Dedifferentiated amniotic fluid mesenchymal stem cell (primary cell): ENCODE results near the gene TMEM125.

Experiments used
- DNase-seq: peaks from one replicate; pipeline ENCODE4 v3.0.0-alpha.2; 2016; ENCODE audit errors: extremely low spot score

Gene TMEM125

DNA sequence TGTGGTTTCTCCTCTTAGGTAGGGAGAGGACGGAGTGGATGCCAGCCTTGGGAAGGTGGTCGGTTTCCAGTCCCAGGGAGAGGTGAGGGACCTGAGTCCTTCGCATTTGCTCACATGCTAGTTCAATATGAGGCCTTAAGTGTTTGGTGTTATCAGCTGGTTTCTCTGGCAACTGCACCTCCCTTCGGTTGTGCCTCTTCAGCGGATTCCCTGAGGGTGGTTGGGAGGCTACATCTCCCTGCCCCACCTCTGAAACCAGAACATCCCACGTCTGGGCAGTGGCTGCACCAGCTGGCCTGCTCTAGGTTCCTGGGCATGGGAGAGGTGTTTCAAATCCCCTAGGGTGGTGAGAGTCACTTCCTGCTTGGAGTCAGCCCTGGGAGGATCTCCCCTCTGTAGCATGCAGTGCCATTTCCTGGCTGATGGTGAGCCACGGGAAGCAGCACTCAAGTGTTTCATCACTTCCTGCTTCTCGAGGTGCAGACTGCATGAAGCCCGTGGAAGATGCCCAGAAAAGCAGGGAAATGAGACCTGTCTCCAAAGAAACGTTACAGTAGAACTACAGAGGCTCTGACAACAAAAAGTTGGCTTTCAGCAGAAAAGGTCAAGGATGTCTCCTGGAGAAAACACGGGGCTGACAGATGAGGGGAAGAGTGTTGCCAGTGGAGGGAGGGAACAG, 4.5 kb downstream of the TMEM125 start:
- no peak for DNase-seq

- DNase-seq = no peak
These were observed 5.0 kb downstream of the TMEM125 start for GRCh38 chr1:43274804-43275180.

- no peak for DNase-seq
These were observed 6.2 kb downstream of the TMEM125 start for GRCh38 chr1:43275826-43276620.

- no peak for DNase-seq
These were observed 6.9 kb downstream of the TMEM125 start for GRCh38 chr1:43276673-43277072.

- no peak for DNase-seq
These were observed 7.5 kb downstream of the TMEM125 start for GRCh38 chr1:43277116-43277876.

DNA sequence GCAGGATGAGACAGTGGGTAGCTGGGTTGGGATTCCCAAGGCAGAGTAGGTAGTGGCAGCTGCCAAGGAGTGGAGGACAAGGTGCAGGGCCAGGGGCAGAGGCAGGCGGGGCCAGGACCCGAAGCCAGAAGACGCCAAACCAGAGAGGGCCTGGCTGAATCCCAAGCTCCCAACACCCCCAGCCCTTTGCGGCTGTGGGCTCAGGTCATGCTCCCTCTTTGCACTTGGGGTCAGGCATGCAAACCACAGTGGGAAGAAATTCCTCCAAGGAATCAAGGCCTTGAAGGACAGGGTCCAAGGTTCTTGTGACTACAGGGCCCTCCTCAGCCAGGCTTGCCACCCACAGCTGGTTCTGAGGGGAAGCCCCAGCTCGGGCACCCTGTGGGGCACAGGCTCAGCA, 9.4 kb downstream of the TMEM125 start:
- no peak for DNase-seq

GRCh38 chr1:43279666-43280065, 9.9 kb downstream of the TMEM125 start:
- DNase-seq = no peak

GRCh38 chr1:43280692-43281091, 10.9 kb downstream of the TMEM125 start:
- no peak for DNase-seq

- DNase-seq = no peak
These were observed 12.7 kb downstream of the TMEM125 start for GRCh38 chr1:43282220-43283195.

DNA sequence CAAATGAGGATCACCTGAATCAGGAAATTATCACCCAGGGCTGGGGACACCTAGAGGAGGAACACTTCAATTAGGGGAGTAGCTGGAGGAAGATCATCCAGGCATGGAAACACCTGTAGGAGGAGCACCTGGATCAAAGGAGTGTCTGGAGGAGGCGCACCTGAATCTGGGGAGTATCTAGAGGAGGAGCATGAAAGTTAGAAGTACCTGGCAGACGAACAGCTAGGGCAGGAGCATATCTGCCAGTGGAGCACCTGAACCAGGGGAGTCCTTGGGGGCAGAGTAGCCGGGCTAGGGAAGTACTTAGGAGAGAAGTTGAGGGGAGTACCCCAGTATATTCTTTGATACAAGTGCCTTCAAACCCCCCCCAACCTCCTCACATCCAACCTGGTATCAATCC, 14.3 kb downstream of the TMEM125 start:
- no peak for DNase-seq

- no peak for DNase-seq
These were observed 14.8 kb downstream of the TMEM125 start for GRCh38 chr1:43284546-43285110.

- no peak for DNase-seq
These were observed 15.6 kb downstream of the TMEM125 start, which contains the start of gene C1orf210 for GRCh38 chr1:43285269-43285990. TSS of gene C1orf210 (minus strand) at chr1:43285581. CDS start at chr1:43283270, 2,311 bp downstream.

GRCh38 chr1:43286115-43286514, 16.3 kb downstream of the TMEM125 start:
- DNase-seq = no peak

- no peak for DNase-seq
These were observed 16.8 kb downstream of the TMEM125 start for GRCh38 chr1:43286533-43286932.

- DNase-seq = no peak
These were observed 18.4 kb downstream of the TMEM125 start for GRCh38 chr1:43288058-43288784.

DNA sequence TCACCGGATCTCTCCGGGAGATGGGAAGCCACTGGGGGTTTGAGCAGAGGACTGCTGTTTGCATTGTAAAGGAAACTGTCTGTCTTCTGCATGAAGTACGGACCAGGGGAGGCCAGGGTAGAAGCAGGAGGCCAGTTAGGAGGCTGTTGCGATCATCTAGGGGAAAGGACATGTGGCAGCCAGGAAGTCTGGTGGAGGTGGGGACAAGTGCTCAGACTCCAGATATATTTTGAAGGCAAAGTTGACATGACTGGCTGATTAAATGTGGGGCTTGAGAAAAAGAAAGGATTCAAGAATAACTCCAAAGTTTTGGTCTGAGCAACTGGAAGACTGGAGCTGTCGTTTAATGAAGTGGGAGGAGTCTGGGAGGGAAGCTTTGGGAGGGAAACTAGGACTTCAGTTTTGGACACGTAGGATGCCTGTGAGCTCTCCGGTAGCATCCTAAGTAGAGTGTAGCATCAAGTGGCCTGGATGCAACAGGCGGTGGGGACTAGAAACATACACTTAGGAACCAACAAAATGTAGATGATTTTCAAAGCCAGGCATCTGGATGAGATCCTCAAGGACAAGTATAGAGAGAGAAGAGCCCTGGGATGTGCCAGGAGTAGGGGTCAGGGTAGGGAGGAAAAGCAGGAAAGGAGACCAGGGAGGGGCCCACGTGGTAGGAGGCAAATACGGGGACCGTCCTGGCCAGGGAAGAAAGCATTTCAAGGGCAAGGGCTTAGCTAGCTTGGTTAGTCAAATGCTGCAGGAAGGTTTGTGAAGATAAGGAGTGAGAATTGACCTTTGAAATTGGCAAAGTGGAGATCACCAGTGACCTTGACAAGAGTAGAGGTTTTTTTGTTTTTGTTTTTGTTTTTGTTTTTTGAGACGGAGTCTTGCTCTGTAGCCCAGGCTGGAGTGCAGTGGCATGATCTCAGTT, 19.3 kb downstream of the TMEM125 start:
- DNase-seq = no peak

DNA sequence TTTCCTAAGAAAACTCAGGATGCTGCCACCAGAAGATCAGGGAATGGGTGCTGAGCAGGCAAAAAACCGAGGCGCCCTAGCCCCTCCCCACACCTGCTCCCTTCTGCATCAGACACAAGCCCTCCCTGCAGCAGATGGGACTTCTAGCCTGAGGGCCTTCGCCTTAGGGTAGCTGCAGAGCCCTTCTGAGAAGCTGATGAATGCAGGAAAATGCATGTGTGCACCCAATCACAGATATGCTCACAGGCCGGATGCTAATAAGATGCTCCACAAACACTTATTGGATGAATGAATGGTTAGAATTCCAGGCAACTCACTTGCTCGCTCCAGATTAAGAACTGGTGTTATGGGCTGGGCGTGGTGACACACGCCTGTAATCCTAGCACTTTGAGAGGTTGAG, 22.4 kb downstream of the TMEM125 start:
- DNase-seq = no peak

DNA sequence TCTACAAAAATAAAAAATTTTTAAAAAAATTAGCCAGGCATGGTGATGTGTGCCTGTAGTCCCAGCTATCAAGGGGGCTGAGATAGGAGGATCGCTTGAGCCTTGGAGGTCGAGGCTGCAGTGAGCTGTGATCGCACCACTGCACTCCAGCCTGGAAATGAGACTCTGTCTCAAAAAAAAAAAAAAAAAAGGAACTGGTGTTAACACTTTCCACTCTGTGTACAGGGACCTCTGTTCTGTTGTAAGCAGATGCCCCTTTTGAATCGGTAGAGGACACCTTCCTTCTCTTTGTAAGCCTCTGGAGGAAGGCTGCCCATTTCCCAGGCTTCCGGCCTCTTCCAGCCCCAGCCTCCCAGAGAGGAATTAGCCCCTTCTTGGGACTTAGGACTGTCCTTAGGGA, 22.9 kb downstream of the TMEM125 start:
- no peak for DNase-seq

DNA sequence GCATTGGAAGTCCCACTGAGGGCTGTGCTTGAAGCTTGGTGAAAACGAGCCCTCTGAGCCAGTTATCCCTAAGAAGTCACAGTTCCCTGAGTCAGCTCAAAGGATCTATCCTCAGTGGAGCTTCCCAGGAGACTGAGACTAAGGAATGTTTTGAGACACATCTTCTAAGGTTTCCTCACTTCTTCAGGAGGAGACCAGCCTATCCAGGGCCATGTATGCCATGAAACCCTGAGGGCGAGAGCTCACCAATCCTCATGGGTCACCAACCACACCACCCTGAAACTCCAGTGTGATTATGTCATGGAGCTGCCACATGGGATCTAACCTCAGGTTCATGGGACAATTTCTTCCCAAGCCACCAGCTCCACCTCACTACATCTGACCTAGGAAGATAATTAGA, 23.4 kb downstream of the TMEM125 start:
- no peak for DNase-seq
